ENCODE data around the gene ALLC. TPM values are rescaled to one million over a fixed set of nuclear protein-coding genes. Genes with fewer than 3 reads are reported as not detected.

ALLC gene
- total RNA-seq, 6 experiments from 2014 or later = not detected

- peak; percentile 68 for TF ChIP-seq CTCF (IDR thresholded peaks at IDR 0.05)
- peaks cover 7% of the 10 kb centered on the region; the same call in 1 of the 2 replicates for H3K9me3 Mint-ChIP-seq
- no peak overlapping the region for H3K4me3 Mint-ChIP-seq
- DNase-seq = no peak
- H3K4me1 Mint-ChIP-seq (ENCODE audit: low read depth) = no peaks in the 10 kb centered on the region
- H3K27me3 Mint-ChIP-seq (ENCODE audit: insufficient read depth) = no peaks in the 10 kb centered on the region; the same call in 1 of the 2 replicates
- no peaks in the 10 kb centered on the region for H3K36me3 Mint-ChIP-seq (ENCODE audit: low read depth)
- H3K27ac Mint-ChIP-seq = no peak overlapping the region
Observed at GRCh38 chr2:3728104-3729054, 70.4 kb downstream of the ALLC start.

GRCh38 chr2:3729055-3729448 lies 71.1 kb downstream of the ALLC start:
- H3K36me3 Mint-ChIP-seq (ENCODE audit: low read depth) = no peaks in the 10 kb centered on the region
- no peak for DNase-seq
- peaks cover 5% of the 10 kb centered on the region; the same call in 1 of the 2 replicates for H3K9me3 Mint-ChIP-seq
- no peak overlapping the region for H3K27ac Mint-ChIP-seq
- TF ChIP-seq CTCF (IDR thresholded peaks at IDR 0.05) = no peak
- no peaks in the 10 kb centered on the region for H3K4me1 Mint-ChIP-seq (ENCODE audit: low read depth)
- H3K27me3 Mint-ChIP-seq (ENCODE audit: insufficient read depth) = peaks cover under 1% of the 10 kb centered on the region; the same call in 1 of the 2 replicates
- H3K4me3 Mint-ChIP-seq = no peak overlapping the region

GRCh38 chr2:3729786-3730185 lies 71.8 kb downstream of the ALLC start:
- Mint-ChIP-seq H3K27ac (no peak overlapping the region), H3K4me3 (no peak overlapping the region), H3K36me3 (ENCODE audit: low read depth) (no peaks in the 10 kb centered on the region), H3K27me3 (ENCODE audit: insufficient read depth) (peaks cover 1% of the 10 kb centered on the region; the same call in 1 of the 2 replicates), H3K4me1 (ENCODE audit: low read depth) (no peaks in the 10 kb centered on the region), H3K9me3 (peaks cover 5% of the 10 kb centered on the region; the same call in 1 of the 2 replicates)
- TF ChIP-seq CTCF (IDR thresholded peaks at IDR 0.05) = no peak
- DNase-seq = no peak

- H3K36me3 Mint-ChIP-seq (ENCODE audit: low read depth) = no peaks in the 10 kb centered on the region
- H3K4me1 Mint-ChIP-seq (ENCODE audit: low read depth) = no peaks in the 10 kb centered on the region
- H3K27me3 Mint-ChIP-seq (ENCODE audit: insufficient read depth) = peaks cover 1% of the 10 kb centered on the region
- TF ChIP-seq CTCF (IDR thresholded peaks at IDR 0.05) = no peak
- DNase-seq = peak; percentile 9
- no peak overlapping the region for H3K27ac Mint-ChIP-seq
- H3K4me3 Mint-ChIP-seq = no peak overlapping the region
- H3K9me3 Mint-ChIP-seq = peaks cover 5% of the 10 kb centered on the region; the same call in 1 of the 2 replicates
Observed at GRCh38 chr2:3730646-3731045, 72.6 kb downstream of the ALLC start.

GRCh38 chr2:3731829-3732228 lies 73.8 kb downstream of the ALLC start:
- Mint-ChIP-seq H3K4me3 (no peak overlapping the region), H3K4me1 (ENCODE audit: low read depth) (no peaks in the 10 kb centered on the region), H3K36me3 (ENCODE audit: low read depth) (no peaks in the 10 kb centered on the region), H3K27ac (no peak overlapping the region), H3K27me3 (ENCODE audit: insufficient read depth) (peaks cover 1% of the 10 kb centered on the region), H3K9me3 (peaks cover 11% of the 10 kb centered on the region; the same call in 1 of the 2 replicates)
- no peak for DNase-seq
- TF ChIP-seq CTCF (IDR thresholded peaks at IDR 0.05) = no peak

All from HFFc6 (cell line).